ENCODE results near the gene EEF1G. TPM values are rescaled to one million over a fixed set of nuclear protein-coding genes. Genes with fewer than 3 reads are reported as not detected.

EEF1G gene
- total RNA-seq, 4 donors from 2014 or later: 337 to 1,276 (median 1,207) TPM

- peak; percentile 99 for DNase-seq
- whole genome bisulfite sequencing, 2 donors (ENCODE audit: low coverage in 1 of 2): 0% methylated on average over 56 of the region's 83 CpGs; no CpG with 5 or more reads in 1 of the 2 donors
- in situ Hi-C loops (cut with MboI; ENCODE audit: low pct_ligation_motif_present in 1 of 4, low pct_unique_long_range_greater_than_20kb in 1 of 4, low sequenced_read_pairs in 3 of 4) (no loop called here), intact Hi-C loops (cut with DNase I; ENCODE audit: low total_unique reads) (no loop called here)
- Histone ChIP-seq H3K27ac (peak within 1 kb of the TSS; percentile 96 to 100 (median 98)), H3K4me3 (peak within 1 kb of the TSS; percentile 71 to 99 (median 87)), H3K9me3 (no peaks in the 10 kb centered on the region), H3K27me3 (no peaks in the 10 kb centered on the region), H3K36me3 (peaks cover 0 to 18% (median 9%) of the 10 kb centered on the region in 4 donors), H3K4me1 (peaks cover 13 to 45% (median 34%) of the 10 kb centered on the region in 4 donors)
- TF ChIP-seq CTCF (IDR thresholded peaks at IDR 0.05) (no peak), POLR2AphosphoS5 (IDR thresholded peaks at IDR 0.05) (peak; percentile 70 to 87 (median 83)), EP300 (IDR thresholded peaks at IDR 0.05; ENCODE audit: low read depth) (no peak), POLR2A (IDR thresholded peaks at IDR 0.05) (peak; percentile 73)
Measured at GRCh38 chr11:62601372-62602140, 27.9 kb upstream of the EEF1G start, which contains the start of gene MTA2. TSS of gene MTA2 (minus strand) at chr11:62601865. CDS start at chr11:62601450, 415 bp downstream.

- intact Hi-C loops (cut with DNase I; ENCODE audit: low total_unique reads): no loop called here
- peak; percentile 55 for DNase-seq
Measured at GRCh38 chr11:62601122-62601371, 27.4 kb upstream of the EEF1G start.

GRCh38 chr11:62600367-62601121, 26.9 kb upstream of the EEF1G start:
- no peaks in the 10 kb centered on the region for H3K27me3 ChIP-seq
- in situ Hi-C loops (cut with MboI; ENCODE audit: low pct_ligation_motif_present in 1 of 4, low pct_unique_long_range_greater_than_20kb in 1 of 4, low sequenced_read_pairs in 3 of 4): no loop called here
- H3K9me3 ChIP-seq: no peaks in the 10 kb centered on the region
- 1 to 2% methylated on average over 16 to 26 of the region's 26 CpGs for WGBS, 2 donors (ENCODE audit: low coverage in 1 of 2)
- TF ChIP-seq EP300 (IDR thresholded peaks at IDR 0.05; ENCODE audit: low read depth) (no peak), CTCF (IDR thresholded peaks at IDR 0.05) (no peak), POLR2AphosphoS5 (IDR thresholded peaks at IDR 0.05) (no peak), POLR2A (IDR thresholded peaks at IDR 0.05) (no peak)
- no peak for DNase-seq
- intact Hi-C loops (cut with DNase I; ENCODE audit: low total_unique reads): no loop called here
- peaks cover 13 to 45% (median 34%) of the 10 kb centered on the region in 4 donors for H3K4me1 ChIP-seq
- peak overlapping the region; percentile 96 to 100 (median 98) for H3K27ac ChIP-seq
- H3K4me3 ChIP-seq: peak overlapping the region; percentile 71 to 99 (median 87)
- H3K36me3 ChIP-seq: peaks cover 0 to 28% (median 14%) of the 10 kb centered on the region in 4 donors

More at GRCh38 chr11:62601122-62601371, 27.4 kb upstream of the EEF1G start:
- Histone ChIP-seq H3K27ac (peak overlapping the region; percentile 96 to 100 (median 98)), H3K4me3 (peak overlapping the region; percentile 71 to 99 (median 87)), H3K36me3 (peaks cover 0 to 23% (median 11%) of the 10 kb centered on the region in 4 donors), H3K4me1 (peaks cover 13 to 45% (median 34%) of the 10 kb centered on the region in 4 donors), H3K27me3 (no peaks in the 10 kb centered on the region), H3K9me3 (no peaks in the 10 kb centered on the region)
- 0% methylated on average over 20 of the region's 30 CpGs; no CpG with 5 or more reads in 1 of the 2 donors for WGBS, 2 donors (ENCODE audit: low coverage in 1 of 2)
- in situ Hi-C loops (cut with MboI; ENCODE audit: low pct_ligation_motif_present in 1 of 4, low pct_unique_long_range_greater_than_20kb in 1 of 4, low sequenced_read_pairs in 3 of 4): no loop called here
- no peak for TF ChIP-seq EP300 (IDR thresholded peaks at IDR 0.05; ENCODE audit: low read depth)

GRCh38 chr11:62599901-62600300, 26.2 kb upstream of the EEF1G start:
- intact Hi-C loops (cut with DNase I; ENCODE audit: low total_unique reads) (no loop called here), in situ Hi-C loops (cut with MboI; ENCODE audit: low pct_ligation_motif_present in 1 of 4, low pct_unique_long_range_greater_than_20kb in 1 of 4, low sequenced_read_pairs in 3 of 4) (loop anchor here in 1 of 4 donors (10.0 to 25.0 kb wide), 2 partner anchors 95 to 262 kb away; no protein-coding TSS in a partner anchor)
- Histone ChIP-seq H3K36me3 (peaks cover 0 to 34% (median 17%) of the 10 kb centered on the region in 4 donors), H3K27ac (peak overlapping the region; percentile 96 to 100 (median 98)), H3K27me3 (no peaks in the 10 kb centered on the region), H3K4me3 (peak overlapping the region in 3 of 4 donors; percentile 75 to 99 (median 99)), H3K4me1 (peaks cover 13 to 45% (median 34%) of the 10 kb centered on the region in 4 donors), H3K9me3 (no peaks in the 10 kb centered on the region)
- no peak for DNase-seq
- 49 to 55% methylated on average over 4 to 5 of the region's 5 CpGs for WGBS, 2 donors (ENCODE audit: low coverage in 1 of 2)
- TF ChIP-seq POLR2AphosphoS5 (IDR thresholded peaks at IDR 0.05) (no peak), POLR2A (IDR thresholded peaks at IDR 0.05) (no peak)

Data from transverse colon (tissue), 4 donors.